Measurements from ENCODE around the gene S100A6.
"Not testable (repeated sequence)": the region's sequence is repeated elsewhere in the genome, so short reads cannot be mapped to it uniquely, and the experiment has no call there.

DNA sequence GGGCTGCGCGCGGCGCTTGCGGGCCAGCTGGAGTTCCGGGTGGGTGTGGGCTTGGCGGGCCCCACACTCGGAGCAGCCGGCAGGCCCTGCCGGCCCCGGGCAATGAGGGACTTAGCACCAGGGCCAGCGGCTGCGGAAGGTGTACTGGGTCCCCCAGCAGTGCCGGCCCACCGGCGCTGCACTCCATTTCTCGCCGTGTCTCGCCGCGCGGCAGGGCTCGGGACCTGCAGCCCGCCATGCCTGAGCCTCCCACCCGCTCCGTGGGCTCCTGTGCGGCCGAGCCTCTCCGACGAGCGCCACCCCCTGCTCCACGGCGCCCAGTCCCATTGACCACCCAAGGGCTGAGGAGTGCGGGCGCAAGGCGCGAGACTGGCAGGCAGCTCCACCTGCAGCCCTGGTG, 14.0 kb downstream of the S100A6 start:
- not testable (repeated sequence) for TF ChIP-seq POLR2AphosphoS5 (IDR thresholded peaks at IDR 0.05; ENCODE audit: low read depth, low read length); POLR2A (IDR thresholded peaks at IDR 0.05; ENCODE audit: low read depth, low read length); TAF1 (IDR thresholded peaks at IDR 0.05; ENCODE audit: borderline replicate concordance, low read depth, low read length)

Data from GM12892 (cell line).